ENCODE measurements around the gene TBP. TPM values are rescaled to one million over a fixed set of nuclear protein-coding genes. Genes with fewer than 3 reads are reported as not detected.

TBP gene
- total RNA-seq, 4 donors from 2014 or later = 13.3 to 33.7 (median 20.5) TPM

DNA sequence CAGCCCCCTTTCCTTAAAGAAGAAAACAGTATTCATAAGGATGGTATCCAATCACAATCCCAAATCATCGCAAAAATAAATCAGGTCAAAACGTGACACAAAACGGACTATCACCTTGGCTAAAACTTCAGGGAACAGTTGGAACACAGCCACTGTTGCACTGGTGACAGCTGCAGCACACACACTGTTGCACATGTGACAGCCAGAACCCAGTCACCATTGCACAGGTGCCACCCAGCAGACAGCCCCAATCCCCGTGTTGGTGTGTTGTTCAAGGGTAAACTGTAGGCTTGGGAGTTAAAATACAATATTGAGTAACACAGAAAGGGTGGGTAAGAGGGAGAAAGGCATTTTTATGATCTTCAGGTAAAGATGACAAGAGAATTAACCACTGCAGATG is 16.8 kb upstream of the TBP start:
- 84% methylated on average over 4 of the region's 4 CpGs for WGBS
- peaks cover 92% of the 10 kb centered on the region for H3K36me3 ChIP-seq
- TF ChIP-seq, protein P1, sequence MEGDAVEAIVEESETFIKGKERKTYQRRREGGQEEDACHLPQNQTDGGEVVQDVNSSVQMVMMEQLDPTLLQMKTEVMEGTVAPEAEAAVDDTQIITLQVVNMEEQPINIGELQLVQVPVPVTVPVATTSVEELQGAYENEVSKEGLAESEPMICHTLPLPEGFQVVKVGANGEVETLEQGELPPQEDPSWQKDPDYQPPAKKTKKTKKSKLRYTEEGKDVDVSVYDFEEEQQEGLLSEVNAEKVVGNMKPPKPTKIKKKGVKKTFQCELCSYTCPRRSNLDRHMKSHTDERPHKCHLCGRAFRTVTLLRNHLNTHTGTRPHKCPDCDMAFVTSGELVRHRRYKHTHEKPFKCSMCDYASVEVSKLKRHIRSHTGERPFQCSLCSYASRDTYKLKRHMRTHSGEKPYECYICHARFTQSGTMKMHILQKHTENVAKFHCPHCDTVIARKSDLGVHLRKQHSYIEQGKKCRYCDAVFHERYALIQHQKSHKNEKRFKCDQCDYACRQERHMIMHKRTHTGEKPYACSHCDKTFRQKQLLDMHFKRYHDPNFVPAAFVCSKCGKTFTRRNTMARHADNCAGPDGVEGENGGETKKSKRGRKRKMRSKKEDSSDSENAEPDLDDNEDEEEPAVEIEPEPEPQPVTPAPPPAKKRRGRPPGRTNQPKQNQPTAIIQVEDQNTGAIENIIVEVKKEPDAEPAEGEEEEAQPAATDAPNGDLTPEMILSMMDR (IDR thresholded peaks at IDR 0.05) = no peak
- TF ChIP-seq EP300 (IDR thresholded peaks at IDR 0.05) = no peak
- TF ChIP-seq POLR2A (IDR thresholded peaks at IDR 0.05) = no peak
- TF ChIP-seq POLR2AphosphoS5 (IDR thresholded peaks at IDR 0.05) = no peak

DNA sequence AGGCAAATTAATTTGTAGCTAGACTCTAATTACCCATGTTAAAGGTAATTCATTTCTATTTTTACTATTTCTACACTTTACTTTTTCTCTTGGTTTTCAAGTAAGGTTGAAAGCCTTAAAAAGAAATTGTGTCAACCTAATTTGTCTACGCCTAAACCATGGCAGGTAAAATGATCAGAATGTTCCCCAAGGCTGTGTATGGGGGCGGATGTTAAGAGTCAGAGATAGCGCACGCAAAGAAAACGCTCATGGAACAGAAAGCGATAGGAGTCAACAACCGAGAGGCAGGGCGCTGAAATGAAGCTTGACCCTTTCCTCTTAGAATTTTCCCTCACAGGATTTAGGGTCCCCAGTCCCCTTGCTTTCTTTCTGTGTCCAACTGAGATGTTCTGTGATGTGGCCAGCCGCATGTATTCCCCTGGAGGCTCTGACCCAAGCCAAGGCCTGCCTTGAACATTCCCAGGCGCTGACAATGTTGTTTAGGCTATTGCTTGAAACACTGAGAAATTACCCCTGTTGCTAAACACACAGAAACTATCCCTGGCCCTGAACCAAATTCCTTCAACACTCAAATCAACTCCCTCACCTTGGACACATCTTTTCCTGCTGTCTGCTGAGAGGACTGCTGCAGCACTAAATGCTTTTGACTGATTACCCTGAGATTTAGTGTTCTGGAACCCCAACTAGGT is 12.0 kb upstream of the TBP start:
- no peak for DNase-seq (ENCODE audit: low spot score in 2 of 2)
- Histone ChIP-seq H3K9me3 (no peaks in the 10 kb centered on the region), H3K36me3 (peaks cover 92% of the 10 kb centered on the region), H3K4me1 (no peaks in the 10 kb centered on the region), H3K27ac (no peak overlapping the region), H3K27me3 (no peaks in the 10 kb centered on the region), H3K4me3 (no peak overlapping the region)
- no peak for TF ChIP-seq EP300 (IDR thresholded peaks at IDR 0.05)
- TF ChIP-seq, protein P1 (IDR thresholded peaks at IDR 0.05) = no peak
- no peak for TF ChIP-seq POLR2AphosphoS5 (IDR thresholded peaks at IDR 0.05)
- no peak for TF ChIP-seq POLR2A (IDR thresholded peaks at IDR 0.05)
- 88% methylated on average over 10 of the region's 10 CpGs for WGBS

More for the DNA sequence above, 16.8 kb upstream of the TBP start:
- no peak for DNase-seq (ENCODE audit: low spot score in 2 of 2)
- Histone ChIP-seq H3K27ac (no peak overlapping the region), H3K4me1 (no peaks in the 10 kb centered on the region), H3K4me3 (no peak overlapping the region), H3K27me3 (no peaks in the 10 kb centered on the region), H3K9me3 (no peaks in the 10 kb centered on the region)

DNA sequence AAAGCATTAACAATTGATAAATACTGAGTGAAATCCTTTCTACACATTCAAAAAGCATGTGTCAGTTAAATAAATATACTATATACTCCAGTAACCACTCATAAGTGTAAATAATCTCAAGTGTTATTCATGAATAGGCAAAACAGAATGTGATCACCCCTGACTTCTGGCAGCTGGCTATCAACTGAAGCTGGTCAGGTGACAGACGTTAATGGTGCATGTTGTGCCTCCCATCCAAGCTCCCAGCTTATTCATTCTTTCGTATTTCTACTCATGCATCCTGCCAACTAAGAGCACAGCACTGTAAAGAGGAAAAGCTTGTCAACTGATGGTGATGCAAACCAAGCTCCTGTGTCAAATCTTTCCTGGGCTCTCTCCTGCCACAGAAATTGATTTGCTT is 8.8 kb upstream of the TBP start:
- H3K27ac ChIP-seq = no peak overlapping the region
- H3K9me3 ChIP-seq = no peaks in the 10 kb centered on the region
- no peak overlapping the region for H3K4me3 ChIP-seq
- DNase-seq (ENCODE audit: low spot score in 2 of 2) = no peak
- peaks cover 22% of the 10 kb centered on the region for H3K4me1 ChIP-seq
- peaks cover 81% of the 10 kb centered on the region for H3K36me3 ChIP-seq
- TF ChIP-seq EP300 (IDR thresholded peaks at IDR 0.05) (no peak), POLR2AphosphoS5 (IDR thresholded peaks at IDR 0.05) (no peak), POLR2A (IDR thresholded peaks at IDR 0.05) (no peak)
- TF ChIP-seq, protein P1 (IDR thresholded peaks at IDR 0.05) = no peak
- no peaks in the 10 kb centered on the region for H3K27me3 ChIP-seq
- 15% methylated on average over 2 of the region's 2 CpGs for WGBS

DNA sequence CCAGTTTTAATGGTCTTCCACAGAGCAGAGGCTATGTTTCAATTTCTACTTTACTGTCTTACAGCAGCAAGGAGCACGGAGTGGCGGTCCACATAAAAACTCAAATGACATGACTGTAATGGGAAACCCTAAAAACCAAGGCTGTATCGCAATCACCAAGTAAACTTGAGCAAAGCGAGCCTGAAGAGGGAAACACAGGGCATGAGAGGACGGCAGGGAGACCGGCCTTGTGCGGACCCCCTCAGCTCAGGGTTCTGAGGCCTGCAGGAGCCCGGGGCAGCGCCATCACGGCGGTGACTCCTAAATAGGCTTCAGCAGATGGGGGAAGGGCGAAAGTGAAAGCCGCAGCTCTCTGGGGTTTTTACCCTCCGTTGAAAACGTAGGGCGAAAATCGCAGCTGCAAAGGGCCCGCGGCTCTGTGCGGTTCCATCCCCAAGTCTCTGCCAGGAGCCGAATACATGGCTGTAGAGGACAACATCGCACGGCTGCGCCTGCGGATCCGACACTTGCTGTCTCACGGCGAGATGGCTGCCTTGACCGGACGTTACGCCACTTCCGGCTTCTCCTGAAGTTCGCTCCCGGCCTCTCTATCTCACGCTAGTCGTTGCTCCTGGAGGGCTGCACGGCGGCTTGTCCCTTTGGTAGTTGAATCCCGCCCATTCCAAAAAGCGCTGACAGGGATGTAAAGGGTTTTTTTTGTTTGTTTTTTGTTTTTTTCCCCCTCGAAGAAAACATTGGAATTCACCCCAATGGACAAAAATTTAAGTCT is 1.2 kb upstream of the TBP start, which contains the start of gene PSMB1:
PSMB1 (minus strand) TSS at position 543 of the 769 bp plus-strand sequence; CDS start at position 478, 65 bp downstream.
- peak; percentile 97 for DNase-seq (ENCODE audit: low spot score in 2 of 2)
- TF ChIP-seq POLR2A (IDR thresholded peaks at IDR 0.05) (peak; percentile 88 to 95), EP300 (IDR thresholded peaks at IDR 0.05) (no peak), POLR2AphosphoS5 (IDR thresholded peaks at IDR 0.05) (peak; percentile 79 to 91 (median 88))
- TF ChIP-seq, protein P1 (IDR thresholded peaks at IDR 0.05) = no peak
- Histone ChIP-seq H3K9me3 (no peaks in the 10 kb centered on the region), H3K4me3 (peak within 1 kb of the TSS; percentile 99), H3K4me1 (peaks cover 65% of the 10 kb centered on the region), H3K27me3 (no peaks in the 10 kb centered on the region), H3K27ac (peak within 1 kb of the TSS; percentile 89), H3K36me3 (peaks cover 11% of the 10 kb centered on the region)
- WGBS = under 1% methylated on average over 40 of the region's 41 CpGs

DNA sequence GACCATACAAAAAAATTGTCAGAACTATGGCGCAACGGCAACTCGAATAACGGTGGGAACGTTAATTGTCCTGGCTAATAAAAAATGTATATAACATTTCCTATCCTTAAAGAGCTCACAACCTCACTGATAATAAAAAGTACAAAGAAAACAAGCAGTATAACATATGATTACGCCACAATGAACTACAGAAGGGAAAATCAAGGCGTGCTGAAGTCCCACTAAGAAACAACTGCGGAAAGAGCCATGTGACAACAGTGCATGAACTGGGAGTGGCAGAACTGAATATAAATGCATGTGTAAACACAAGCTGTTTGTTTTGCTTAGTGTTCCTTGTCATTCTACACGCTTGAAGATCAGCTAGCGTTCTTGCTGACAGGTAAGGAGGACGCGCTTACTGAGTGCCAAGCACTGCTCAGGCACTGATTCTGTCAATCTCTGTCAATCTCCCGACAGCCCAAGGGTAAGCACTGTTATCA is 596 bp upstream of the TBP start:
- Histone ChIP-seq H3K36me3 (peaks cover 5% of the 10 kb centered on the region), H3K27me3 (no peaks in the 10 kb centered on the region), H3K4me3 (peak overlapping the region; percentile 99), H3K4me1 (peaks cover 61% of the 10 kb centered on the region), H3K27ac (peak overlapping the region; percentile 89), H3K9me3 (no peaks in the 10 kb centered on the region)
- no peak for DNase-seq (ENCODE audit: low spot score in 2 of 2)
- TF ChIP-seq EP300 (IDR thresholded peaks at IDR 0.05) = peak; percentile 30
- TF ChIP-seq, protein P1 (IDR thresholded peaks at IDR 0.05) = no peak
- no peak for TF ChIP-seq POLR2A (IDR thresholded peaks at IDR 0.05)
- 1% methylated on average over 13 of the region's 13 CpGs for WGBS
